ENCODE data around the gene CNGB1. TPM values are rescaled to one million over a fixed set of nuclear protein-coding genes. Genes with fewer than 3 reads are reported as not detected.

CNGB1 gene
- total RNA-seq, 4 donors from 2014 or later, result not detected

- TF ChIP-seq CTCF (IDR thresholded peaks at IDR 0.05; ENCODE audit: low read depth), result no peak
Observed at GRCh38 chr16:57893559-57894389, 77.2 kb downstream of the CNGB1 start.

DNA sequence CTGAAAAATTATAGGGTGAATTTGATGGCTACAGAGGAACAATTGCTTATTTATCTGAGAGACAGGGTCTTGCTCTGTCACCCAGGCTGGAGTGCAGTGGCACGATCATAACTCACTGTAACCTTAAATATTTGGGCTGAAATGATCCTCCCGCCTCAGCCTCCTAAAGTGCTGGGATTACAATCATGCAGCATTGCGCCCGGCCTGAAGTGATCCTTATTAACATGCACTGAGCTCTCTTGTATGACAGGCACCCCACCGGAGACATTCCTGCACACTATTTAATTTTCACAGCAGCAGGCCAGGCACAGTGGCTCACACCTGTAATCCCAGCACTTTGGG lies 77.7 kb downstream of the CNGB1 start:
- TF ChIP-seq CTCF (IDR thresholded peaks at IDR 0.05; ENCODE audit: low read depth), result no peak

GRCh38 chr16:57892447-57893096 lies 78.4 kb downstream of the CNGB1 start:
- no peak for TF ChIP-seq CTCF (IDR thresholded peaks at IDR 0.05; ENCODE audit: low read depth)

DNA sequence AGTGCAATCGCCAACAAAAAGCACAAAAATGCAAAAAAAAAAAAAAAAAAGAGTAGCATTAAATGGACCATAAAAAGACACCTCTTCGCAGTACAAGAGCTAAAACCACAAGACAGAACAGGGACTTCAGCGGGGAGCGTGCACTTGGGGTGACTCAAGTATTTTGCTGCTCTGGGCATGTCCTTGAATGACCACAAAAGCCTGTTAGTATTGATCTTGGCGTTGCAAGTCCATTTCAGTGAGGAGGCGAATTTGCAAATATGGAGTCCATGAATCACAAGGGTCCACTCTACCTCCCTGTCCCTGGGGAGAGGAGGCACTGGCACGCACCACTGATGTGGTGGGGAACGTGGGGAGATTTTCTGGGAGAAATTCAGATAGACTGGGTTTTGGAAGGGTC lies 78.9 kb downstream of the CNGB1 start:
- no peak for TF ChIP-seq CTCF (IDR thresholded peaks at IDR 0.05; ENCODE audit: low read depth)

GRCh38 chr16:57890752-57891111 lies 80.2 kb downstream of the CNGB1 start:
- no peak for TF ChIP-seq CTCF (IDR thresholded peaks at IDR 0.05; ENCODE audit: low read depth)

- no peak for TF ChIP-seq CTCF (IDR thresholded peaks at IDR 0.05; ENCODE audit: low read depth)
Observed at GRCh38 chr16:57889960-57890751, 80.8 kb downstream of the CNGB1 start.

GRCh38 chr16:57889522-57889921 lies 81.4 kb downstream of the CNGB1 start:
- TF ChIP-seq CTCF (IDR thresholded peaks at IDR 0.05; ENCODE audit: low read depth), result no peak
